HG03103 (cell line): ENCODE measurements around the gene CCDC159.
"Not testable (repeated sequence)": the region's sequence is repeated elsewhere in the genome, so short reads cannot be mapped to it uniquely, and the experiment has no call there.

Experiments
- ATAC-seq: cut with Tn5 transposase; IDR thresholded peaks from one replicate; pipeline ENCODE4 v1.9.1; 2021; ENCODE audit warnings: low read depth; ENCODE audit not compliant: unreplicated experiment

CCDC159 gene

GRCh38 chr19:11346104-11346940 lies at the start of gene CCDC159, which contains the start of gene TMEM205:
Gene CCDC159 (plus strand): TSS chr19:11346519. CDS start chr19:11346607, 88 bp downstream.
Gene TMEM205 (minus strand): TSS chr19:11346268. CDS start chr19:11345619, 649 bp downstream.
- ATAC-seq: peak; percentile 85

GRCh38 chr19:11299946-11300810 lies 46.1 kb upstream of the CCDC159 start:
- ATAC-seq: no peak

- no peak for ATAC-seq
Measured at GRCh38 chr19:11300811-11301120, 45.6 kb upstream of the CCDC159 start.

GRCh38 chr19:11304936-11305335 lies 41.4 kb upstream of the CCDC159 start:
- no peak for ATAC-seq

- ATAC-seq: no peak
Measured at GRCh38 chr19:11306337-11306736, 40.0 kb upstream of the CCDC159 start.

- ATAC-seq: not testable (repeated sequence)
Measured at GRCh38 chr19:11320278-11320995, 25.9 kb upstream of the CCDC159 start.

GRCh38 chr19:11321191-11322126 lies 24.9 kb upstream of the CCDC159 start:
- ATAC-seq: no peak

GRCh38 chr19:11322269-11323024 lies 23.9 kb upstream of the CCDC159 start:
- no peak for ATAC-seq

- ATAC-seq: no peak
Measured at GRCh38 chr19:11323601-11324078, 22.7 kb upstream of the CCDC159 start.

- no peak for ATAC-seq
Measured at GRCh38 chr19:11324079-11324661, 22.1 kb upstream of the CCDC159 start.

GRCh38 chr19:11324748-11325389 lies 21.4 kb upstream of the CCDC159 start:
- ATAC-seq: no peak

GRCh38 chr19:11325544-11325943 lies 20.8 kb upstream of the CCDC159 start:
- ATAC-seq: no peak

GRCh38 chr19:11330127-11330526 lies 16.2 kb upstream of the CCDC159 start:
- no peak for ATAC-seq

- no peak for ATAC-seq
Measured at GRCh38 chr19:11331502-11331901, 14.8 kb upstream of the CCDC159 start.

- ATAC-seq: no peak
Measured at GRCh38 chr19:11332822-11333221, 13.5 kb upstream of the CCDC159 start.

- not testable (repeated sequence) for ATAC-seq
Measured at GRCh38 chr19:11333838-11334237, 12.5 kb upstream of the CCDC159 start.

- ATAC-seq: no peak
Measured at GRCh38 chr19:11335449-11336146, 10.7 kb upstream of the CCDC159 start.
